HG02852 (cell line): ENCODE results near the gene PCYT2.

Source experiments
- ATAC-seq: cut with Tn5 transposase; IDR thresholded peaks from one replicate; pipeline ENCODE4 v1.9.1; 2021; ENCODE audit warnings: mild to moderate bottlenecking, moderate library complexity; ENCODE audit not compliant: unreplicated experiment

PCYT2 gene

GRCh38 chr17:81944858-81945257, 33.7 kb upstream of the PCYT2 start:
- no peak for ATAC-seq

- ATAC-seq, result no peak
These were observed 31.0 kb upstream of the PCYT2 start for GRCh38 chr17:81942167-81942553.

GRCh38 chr17:81941484-81942166, 30.4 kb upstream of the PCYT2 start:
- no peak for ATAC-seq

- ATAC-seq, result no peak
These were observed 29.6 kb upstream of the PCYT2 start for GRCh38 chr17:81940538-81941483.

- no peak for ATAC-seq
These were observed 28.7 kb upstream of the PCYT2 start for GRCh38 chr17:81939881-81940385.

- no peak for ATAC-seq
These were observed 28.0 kb upstream of the PCYT2 start for GRCh38 chr17:81939218-81939617.

- no peak for ATAC-seq
These were observed 24.5 kb upstream of the PCYT2 start for GRCh38 chr17:81935709-81936084.

GRCh38 chr17:81934850-81935708, 23.9 kb upstream of the PCYT2 start:
- ATAC-seq, result no peak

GRCh38 chr17:81934098-81934757, 23.0 kb upstream of the PCYT2 start:
- no peak for ATAC-seq

GRCh38 chr17:81933178-81933699, 22.0 kb upstream of the PCYT2 start:
- no peak for ATAC-seq

GRCh38 chr17:81932333-81932983, 21.3 kb upstream of the PCYT2 start:
- ATAC-seq, result no peak

GRCh38 chr17:81931557-81932332, 20.5 kb upstream of the PCYT2 start:
- no peak for ATAC-seq

- no peak for ATAC-seq
These were observed 20.0 kb upstream of the PCYT2 start for GRCh38 chr17:81931189-81931556.

- ATAC-seq, result no peak
These were observed 19.2 kb upstream of the PCYT2 start for GRCh38 chr17:81930142-81931125.

- ATAC-seq, result no peak
These were observed 18.3 kb upstream of the PCYT2 start for GRCh38 chr17:81929253-81930141.

GRCh38 chr17:81928544-81929252, 17.5 kb upstream of the PCYT2 start:
- no peak for ATAC-seq
